Effector CD8-positive, alpha-beta T cell (primary cell): ENCODE results near the gene SMC1A.

Source experiments
- DNase-seq: peaks from one replicate; lab custom pipeline; 2025; lab: John Stamatoyannopoulos, UW

Gene SMC1A

GRCh38 chrX:53340852-53341645, 81.4 kb downstream of the SMC1A start:
- DNase-seq, result no peak

DNA sequence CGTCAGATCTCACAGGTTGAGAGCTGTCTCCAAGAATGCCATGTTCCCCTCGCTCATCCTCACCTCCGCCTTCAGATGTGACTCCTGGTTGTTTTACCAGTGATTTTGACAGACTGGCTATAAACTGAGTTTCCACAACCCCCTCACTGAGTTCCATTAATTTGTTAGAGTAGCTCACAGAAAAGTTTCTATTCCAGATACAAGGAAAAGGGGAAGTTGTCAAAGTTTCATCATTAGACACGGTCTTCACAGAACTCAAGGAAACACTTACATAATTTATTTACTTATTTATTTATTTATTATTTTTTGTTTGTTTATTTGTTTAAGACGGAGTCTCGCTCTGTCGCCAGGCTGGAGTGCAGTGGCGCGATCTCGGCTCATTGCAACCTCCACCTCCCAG, 85.4 kb downstream of the SMC1A start:
- no peak for DNase-seq

GRCh38 chrX:53333853-53334252, 88.6 kb downstream of the SMC1A start:
- DNase-seq, result no peak

DNA sequence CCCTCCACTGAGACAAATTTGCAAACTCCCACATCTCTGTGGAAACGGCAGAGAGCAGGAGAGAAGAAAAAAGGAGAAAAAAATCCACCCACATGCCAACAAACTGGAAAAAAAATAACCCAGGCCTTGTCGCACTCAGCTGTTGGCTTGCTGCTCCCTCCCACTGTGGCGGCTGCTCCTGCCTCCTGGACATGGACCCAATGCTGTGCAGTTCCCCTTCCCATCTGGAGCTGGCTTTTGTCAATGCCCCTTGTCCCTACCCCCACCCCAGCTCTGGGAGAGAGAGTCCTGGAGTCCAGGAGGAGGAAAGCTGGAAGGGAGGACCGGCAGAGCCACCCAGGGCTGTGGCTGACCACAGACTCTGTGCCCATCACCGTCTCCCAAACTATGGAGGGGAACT, 90.2 kb downstream of the SMC1A start:
- DNase-seq, result no peak

- DNase-seq, result no peak
These were observed 92.1 kb downstream of the SMC1A start for GRCh38 chrX:53330331-53330730.

GRCh38 chrX:53324803-53325202, 97.7 kb downstream of the SMC1A start:
- no peak for DNase-seq
